ENCODE measurements around the gene CDYL2. TPM values are rescaled to one million over a fixed set of nuclear protein-coding genes. Genes with fewer than 3 reads are reported as not detected.
"Not testable (repeated sequence)": the region's sequence is repeated elsewhere in the genome, so short reads cannot be mapped to it uniquely, and the experiment has no call there.

Gene CDYL2
- total and polyA plus RNA-seq, 12 donors: 0.59 to 5.3 (median 2.9) TPM

GRCh38 chr16:80824623-80825364 is 20.4 kb upstream of the CDYL2 start:
- no peak overlapping the region for H3K27ac ChIP-seq
- DNase-seq (no peak), ATAC-seq (no peak)
- intact Hi-C loops (cut with DNase I): loop anchor here in 1 of 10 donors (5.0 kb wide), 1 partner anchor 297 kb away; no protein-coding TSS in a partner anchor
- no peaks in the 10 kb centered on the region for H3K4me1 ChIP-seq
- TF ChIP-seq CTCF (IDR thresholded peaks at IDR 0.05): peak; percentile 20 to 84 (median 66)
- no peak overlapping the region for H3K4me3 ChIP-seq
- WGBS, 2 donors: 24 to 25% methylated on average over 5 of the region's 5 CpGs
- no peaks in the 10 kb centered on the region for H3K36me3 ChIP-seq
- peaks cover 0 to 13% (median 0%) of the 10 kb centered on the region in 11 donors for H3K9me3 ChIP-seq
- H3K27me3 ChIP-seq: peaks cover 0 to 3% (median 0%) of the 10 kb centered on the region in 7 donors

- H3K9me3 ChIP-seq: peaks cover 0 to 4% (median 0%) of the 10 kb centered on the region in 11 donors
- intact Hi-C loops (cut with DNase I): loop anchor here in 1 of 10 donors (5.0 kb wide), 1 partner anchor 293 kb away; no protein-coding TSS in a partner anchor
- DNase-seq: no peak
- peaks cover 0 to 10% (median 4%) of the 10 kb centered on the region in 7 donors for H3K27me3 ChIP-seq
- H3K4me1 ChIP-seq: no peaks in the 10 kb centered on the region
- no peak overlapping the region for H3K27ac ChIP-seq
- no peaks in the 10 kb centered on the region for H3K36me3 ChIP-seq
- TF ChIP-seq CTCF (IDR thresholded peaks at IDR 0.05): no peak
- ATAC-seq: no peak
- H3K4me3 ChIP-seq: no peak overlapping the region
- 80 to 85% methylated on average over 2 of the region's 2 CpGs for WGBS, 2 donors
Observed at GRCh38 chr16:80819988-80820387, 15.6 kb upstream of the CDYL2 start.

- 73 to 75% methylated on average over 7 of the region's 7 CpGs for WGBS, 2 donors
- intact Hi-C loops (cut with DNase I): no loop called here
- Histone ChIP-seq H3K27me3 (peaks cover 0 to 14% (median 4%) of the 10 kb centered on the region in 7 donors), H3K4me1 (peaks cover 0 to 1% (median 0%) of the 10 kb centered on the region in 9 donors), H3K27ac (no peak overlapping the region), H3K36me3 (no peaks in the 10 kb centered on the region), H3K9me3 (peaks cover 0 to 7% (median 0%) of the 10 kb centered on the region in 11 donors), H3K4me3 (no peak overlapping the region)
- DNase-seq (no peak), ATAC-seq (no peak)
- TF ChIP-seq CTCF (IDR thresholded peaks at IDR 0.05): no peak
Observed at GRCh38 chr16:80816356-80816755, 12.0 kb upstream of the CDYL2 start.

GRCh38 chr16:80815278-80815677 is 10.9 kb upstream of the CDYL2 start:
- peaks cover 0 to 14% (median 4%) of the 10 kb centered on the region in 7 donors for H3K27me3 ChIP-seq
- H3K9me3 ChIP-seq; H3K4me1 ChIP-seq; ATAC-seq; H3K36me3 ChIP-seq; H3K27ac ChIP-seq; DNase-seq; H3K4me3 ChIP-seq; intact Hi-C loops (cut with DNase I): not testable (repeated sequence)
- WGBS, 2 donors: 93 to 96% methylated on average over 2 of the region's 2 CpGs

GRCh38 chr16:80812593-80812992 is 8.2 kb upstream of the CDYL2 start:
- Histone ChIP-seq H3K9me3 (peaks cover 0 to 7% (median 0%) of the 10 kb centered on the region in 11 donors), H3K27me3 (peaks cover 0 to 9% (median 0%) of the 10 kb centered on the region in 7 donors), H3K4me3 (no peak overlapping the region), H3K36me3 (no peaks in the 10 kb centered on the region), H3K4me1 (peaks cover 0 to 6% (median 0%) of the 10 kb centered on the region in 9 donors), H3K27ac (no peak overlapping the region)
- TF ChIP-seq CTCF (IDR thresholded peaks at IDR 0.05): no peak
- intact Hi-C loops (cut with DNase I): no loop called here
- no peak for ATAC-seq
- DNase-seq: no peak
